CD4-positive, alpha-beta T cell treated with Interleukin-10 for 1 hour (primary cell): ENCODE data around the gene PROSER3.
"Not testable (repeated sequence)": the region's sequence is repeated elsewhere in the genome, so short reads cannot be mapped to it uniquely, and the experiment has no call there.

Source experiments
- DNase-seq: peaks from one replicate; pipeline ENCODE4 v3.0.0-alpha.2; 2020

Gene PROSER3

DNA sequence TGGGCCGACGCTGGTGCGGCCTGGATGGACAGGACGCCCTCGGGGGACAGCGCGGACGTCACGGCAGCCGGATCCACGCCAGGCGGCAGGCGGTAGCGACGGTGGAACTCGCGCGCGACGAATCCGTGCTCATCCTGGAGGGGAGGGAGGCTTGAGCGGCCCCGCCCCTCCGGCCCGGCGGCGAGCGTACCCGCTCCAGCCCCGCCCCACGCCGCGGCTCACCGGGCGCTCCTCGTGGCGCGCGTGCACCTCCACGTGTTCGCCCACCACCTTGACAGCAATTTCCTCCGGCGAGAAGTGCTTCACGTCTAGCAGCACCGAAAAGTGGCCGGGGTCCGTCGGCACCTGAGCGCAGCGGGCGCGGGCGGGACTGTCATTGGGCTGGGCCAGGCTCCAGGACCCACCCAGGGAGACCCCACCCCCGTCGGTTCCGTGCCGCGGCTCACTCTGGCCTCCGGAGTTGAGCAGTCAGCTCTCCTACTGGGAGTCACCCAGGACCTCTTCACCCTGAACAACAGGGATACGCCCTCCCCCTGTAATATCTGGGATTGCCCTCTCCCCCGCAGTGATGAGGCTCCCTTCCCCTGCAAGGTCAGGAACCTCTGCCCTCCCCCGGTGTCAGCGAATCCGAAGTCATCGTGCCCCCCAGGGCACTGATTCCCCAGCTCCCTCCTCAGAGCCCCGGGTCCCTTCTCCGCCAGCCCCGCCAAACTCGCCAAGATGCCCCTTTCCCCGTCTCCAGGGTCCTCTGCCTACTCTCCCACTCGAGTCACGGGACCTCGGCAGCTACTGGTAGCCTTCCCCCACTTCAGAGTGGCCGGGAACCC lies 2.2 kb upstream of the PROSER3 start:
- DNase-seq = peak; percentile 72

- DNase-seq = no peak
Observed at GRCh38 chr19:35756377-35757230, 1.4 kb upstream of the PROSER3 start, which contains the start of gene HSPB6. HSPB6 (minus strand) TSS chr19:35757029; CDS start chr19:35757008, 21 bp downstream.

DNA sequence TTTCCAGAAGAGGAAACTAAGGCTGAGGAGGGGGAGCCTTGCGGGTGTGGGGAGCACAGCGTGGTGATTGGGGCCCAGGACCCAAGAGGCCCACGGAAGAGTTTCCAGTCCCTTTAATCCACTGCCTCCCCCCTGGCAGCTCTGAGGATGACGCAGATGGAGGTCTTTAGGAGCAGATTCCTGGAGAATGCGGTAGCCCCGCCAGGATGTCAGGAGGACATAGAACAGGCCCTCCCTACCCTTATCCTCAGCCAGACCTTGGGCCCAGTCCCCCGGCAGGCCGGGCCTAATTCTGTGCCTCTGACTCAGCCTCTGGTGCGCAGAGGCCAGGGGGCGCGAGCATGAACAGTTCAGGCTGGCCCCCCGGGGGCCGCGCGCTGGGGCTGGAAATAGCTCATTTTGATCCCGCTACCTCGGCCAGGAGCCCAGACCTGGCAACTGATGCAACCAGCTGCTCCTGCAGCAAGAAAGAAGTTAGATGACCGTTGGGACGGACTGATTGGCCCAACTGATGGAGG lies 686 bp upstream of the PROSER3 start:
- no peak for DNase-seq

GRCh38 chr19:35759697-35760096 lies 1.7 kb downstream of the PROSER3 start:
- no peak for DNase-seq

- DNase-seq = no peak
Observed at GRCh38 chr19:35760711-35761349, 2.9 kb downstream of the PROSER3 start.

DNA sequence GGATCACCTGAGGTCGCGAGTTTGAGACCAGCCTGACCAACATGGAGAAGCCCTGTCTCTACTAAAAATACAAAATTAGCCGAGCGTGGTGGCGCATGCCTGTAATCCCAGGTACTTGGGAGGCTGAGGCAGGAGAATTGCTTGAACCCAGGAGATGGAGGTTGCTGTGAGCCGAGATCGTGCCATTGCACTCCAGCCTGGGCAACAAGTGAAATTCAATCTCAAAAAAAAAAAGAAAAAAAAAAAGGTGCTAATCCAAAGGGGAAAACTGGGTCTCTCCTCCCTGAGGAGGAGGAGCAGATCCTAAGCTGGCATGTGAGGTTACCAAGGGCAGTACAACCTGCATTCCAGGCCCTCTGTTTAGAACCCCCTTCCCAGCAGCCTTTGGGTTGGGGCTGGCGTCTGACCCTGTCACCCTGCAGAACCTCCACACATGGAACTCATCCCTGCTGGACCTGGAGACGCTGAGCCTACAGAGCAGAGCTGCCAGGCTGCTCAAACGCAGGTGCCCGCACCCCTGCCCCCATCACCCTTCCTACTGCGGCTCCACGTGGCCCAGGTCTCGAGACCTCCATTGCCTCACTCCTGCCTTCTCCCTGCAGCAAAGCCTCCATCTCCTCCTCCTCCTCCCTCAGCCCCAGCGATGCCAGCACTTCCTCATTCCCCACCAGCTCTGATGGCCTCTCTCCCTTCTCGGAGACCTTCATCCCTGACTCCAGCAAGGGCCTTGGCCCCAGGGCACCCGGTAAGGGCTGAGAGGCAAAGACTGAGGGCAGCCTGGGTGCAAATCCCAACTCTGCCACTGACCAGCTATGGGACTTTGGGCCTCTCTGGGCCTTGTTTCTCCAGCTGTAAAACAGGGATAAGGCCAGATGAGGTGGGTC lies 6.7 kb downstream of the PROSER3 start:
- no peak for DNase-seq

DNA sequence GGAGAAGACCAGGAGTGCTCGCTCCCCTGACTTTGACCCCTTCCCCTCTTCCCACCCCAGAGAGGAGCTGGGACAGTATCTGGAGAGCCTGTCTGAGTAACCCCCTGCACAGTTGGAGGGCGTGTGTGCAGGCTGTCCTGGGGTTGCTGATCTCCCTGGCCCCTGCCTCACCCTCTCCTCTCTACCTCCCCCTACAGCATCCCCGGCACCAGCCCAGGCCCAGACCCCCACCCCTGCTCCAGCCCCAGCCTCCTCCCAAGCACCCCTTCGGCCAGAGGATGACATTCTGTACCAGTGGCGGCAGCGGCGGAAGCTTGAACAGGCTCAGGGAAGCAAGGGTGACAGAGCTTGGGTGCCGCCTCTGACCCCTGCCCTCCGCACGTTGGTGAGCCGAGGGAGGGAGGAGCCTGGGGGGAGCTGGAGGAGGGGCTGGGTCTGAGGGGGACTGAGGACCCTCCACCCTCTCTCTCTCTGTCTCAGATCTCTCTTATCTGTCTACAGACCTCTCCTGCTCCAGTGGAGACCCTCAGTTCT lies 8.7 kb downstream of the PROSER3 start:
- DNase-seq = no peak

DNA sequence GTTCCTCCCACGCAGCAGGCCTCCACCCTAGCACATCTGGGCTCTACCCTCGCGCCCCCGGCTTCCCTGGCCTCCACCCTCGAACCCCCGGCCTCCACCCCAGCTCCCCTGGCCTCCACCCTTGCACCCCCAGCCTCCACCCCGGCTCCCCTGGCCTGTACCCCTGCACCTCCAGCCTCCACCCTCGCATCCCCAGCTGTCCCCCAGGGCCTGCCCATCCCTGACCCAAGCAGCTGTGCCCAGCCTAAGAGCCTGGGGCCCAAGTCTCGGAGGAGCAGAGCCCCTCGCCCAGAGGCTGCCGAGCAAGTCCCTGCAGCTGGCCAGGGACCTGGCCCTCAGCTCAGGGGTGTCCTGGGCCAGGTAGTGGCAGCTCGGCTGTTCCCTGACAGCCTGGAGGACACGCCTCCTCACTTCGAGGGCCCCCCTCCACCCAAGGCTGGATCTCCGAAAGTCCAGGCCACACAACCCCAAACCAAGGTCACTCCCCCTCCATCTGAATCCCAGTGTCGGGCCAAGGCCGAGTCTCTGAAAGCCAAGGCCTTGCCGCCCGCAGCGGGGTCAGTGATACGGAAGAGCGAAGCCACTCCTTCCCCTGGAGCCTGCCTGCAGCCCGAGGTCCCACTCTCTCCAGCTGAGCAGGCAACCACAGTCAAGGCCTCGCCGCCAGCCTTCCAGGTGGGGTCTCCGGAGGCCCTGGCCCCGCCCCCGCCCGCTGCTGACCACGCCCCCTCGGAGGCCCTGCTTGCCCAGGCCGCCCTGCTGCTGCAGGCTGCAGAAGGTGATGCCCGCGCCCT lies 9.5 kb downstream of the PROSER3 start:
- no peak for DNase-seq

- DNase-seq = no peak
Observed at GRCh38 chr19:35768082-35768421, 10.1 kb downstream of the PROSER3 start.

DNA sequence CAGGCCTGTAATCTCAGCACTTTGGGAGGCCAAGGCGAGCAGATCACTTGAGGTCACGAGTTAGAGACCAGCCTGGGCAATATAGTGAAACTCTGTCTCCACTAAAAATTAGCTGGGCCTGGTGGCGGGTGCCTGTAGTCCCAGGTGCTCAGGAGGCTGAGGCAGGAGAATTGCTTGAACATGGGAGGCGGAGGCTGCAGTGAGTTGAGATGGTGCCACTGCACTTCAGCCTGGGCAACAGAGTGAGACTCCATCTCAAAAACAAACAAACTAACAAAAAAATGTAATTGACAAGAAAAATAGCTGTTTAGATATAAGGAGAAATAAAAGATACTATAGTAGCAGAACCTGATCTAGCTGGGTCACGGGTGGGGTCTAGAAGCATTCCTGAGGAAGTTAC lies 14.4 kb downstream of the PROSER3 start:
- DNase-seq = not testable (repeated sequence)

- DNase-seq = no peak
Observed at GRCh38 chr19:35773020-35773806, 15.2 kb downstream of the PROSER3 start.

- DNase-seq = peak; percentile 6
Observed at GRCh38 chr19:35774274-35775045, 16.5 kb downstream of the PROSER3 start.

GRCh38 chr19:35775046-35775297 lies 17.0 kb downstream of the PROSER3 start:
- no peak for DNase-seq

DNA sequence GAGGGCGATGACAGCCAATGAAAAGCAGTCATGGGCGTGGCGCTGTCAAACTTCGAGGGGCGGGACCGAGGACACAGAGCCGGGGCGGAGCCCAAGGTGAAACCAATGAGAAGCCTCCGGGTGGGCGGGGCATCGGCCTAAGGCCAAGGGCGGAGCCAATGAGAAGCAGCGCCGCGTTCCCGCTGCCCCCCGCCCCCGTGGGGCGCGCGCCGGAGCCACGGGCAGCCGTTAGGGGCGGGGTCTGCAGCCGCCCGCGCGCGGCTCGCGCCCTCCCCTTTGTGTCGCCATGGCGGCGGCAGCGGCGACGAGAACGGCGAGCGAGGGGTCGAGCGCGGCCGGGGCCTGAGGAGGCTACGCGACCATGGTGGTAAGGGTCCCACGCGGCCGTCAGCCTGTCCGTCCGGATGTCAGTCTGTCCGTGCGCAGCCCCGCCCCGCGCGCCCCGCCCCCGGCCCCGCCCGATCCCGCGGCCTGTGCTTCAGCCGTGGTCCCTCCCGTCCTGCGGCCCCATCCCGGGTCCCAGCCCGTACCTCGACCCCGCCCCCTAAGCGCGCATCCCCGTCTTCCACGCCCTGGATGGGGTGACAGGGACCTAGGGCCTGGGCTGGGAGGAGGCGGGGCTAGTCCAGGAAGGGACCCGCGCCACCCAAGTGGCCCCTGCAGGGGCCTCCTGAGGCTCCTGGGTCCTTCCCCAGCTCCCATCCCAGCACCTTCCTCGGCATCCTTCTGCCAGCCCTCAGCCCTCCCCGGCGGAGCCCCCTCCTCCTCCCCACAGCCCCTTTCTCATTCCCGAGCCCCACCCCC lies 17.5 kb downstream of the PROSER3 start, which contains the start of gene ARHGAP33:
Gene ARHGAP33 (plus strand): TSS at position 267 of the 804 bp plus-strand sequence. CDS start 95 bp downstream, at position 362.
- peak; percentile 99 for DNase-seq

GRCh38 chr19:35776102-35776788 lies 18.3 kb downstream of the PROSER3 start:
- DNase-seq = no peak

DNA sequence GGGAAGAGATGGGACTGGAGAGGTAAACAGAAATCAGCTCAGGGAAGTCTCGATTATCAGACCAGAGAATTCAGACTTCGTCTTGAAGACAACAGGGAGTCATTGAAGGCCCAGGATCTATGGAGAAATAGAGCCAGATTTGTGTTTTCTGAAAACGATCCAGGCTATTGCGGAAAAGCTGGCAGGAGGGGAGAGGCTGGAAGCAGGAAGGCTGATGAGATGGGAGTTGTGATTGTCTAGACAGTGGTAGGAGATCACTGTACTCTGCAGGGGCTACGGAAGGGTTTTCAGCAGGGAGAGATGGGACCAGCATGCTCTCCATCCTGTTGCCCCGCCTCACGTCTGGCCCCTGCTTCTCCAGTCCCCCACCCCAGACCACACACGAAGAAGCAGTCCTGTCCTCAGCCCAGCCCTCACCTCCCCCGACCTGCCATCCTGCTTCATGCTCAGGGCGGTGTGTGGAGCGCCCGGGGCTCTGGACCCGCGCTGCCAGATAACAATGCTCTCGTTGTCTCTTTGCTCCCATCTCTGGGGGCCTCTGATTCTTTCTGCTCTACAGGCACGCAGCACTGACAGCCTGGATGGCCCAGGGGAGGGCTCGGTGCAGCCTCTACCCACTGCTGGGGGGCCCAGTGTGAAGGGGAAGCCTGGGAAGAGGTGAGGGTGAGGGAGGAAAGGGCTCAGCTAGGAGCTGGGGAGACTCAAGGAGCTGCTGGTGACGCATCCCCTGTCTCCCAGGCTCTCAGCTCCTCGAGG lies 19.3 kb downstream of the PROSER3 start:
- DNase-seq = no peak

DNA sequence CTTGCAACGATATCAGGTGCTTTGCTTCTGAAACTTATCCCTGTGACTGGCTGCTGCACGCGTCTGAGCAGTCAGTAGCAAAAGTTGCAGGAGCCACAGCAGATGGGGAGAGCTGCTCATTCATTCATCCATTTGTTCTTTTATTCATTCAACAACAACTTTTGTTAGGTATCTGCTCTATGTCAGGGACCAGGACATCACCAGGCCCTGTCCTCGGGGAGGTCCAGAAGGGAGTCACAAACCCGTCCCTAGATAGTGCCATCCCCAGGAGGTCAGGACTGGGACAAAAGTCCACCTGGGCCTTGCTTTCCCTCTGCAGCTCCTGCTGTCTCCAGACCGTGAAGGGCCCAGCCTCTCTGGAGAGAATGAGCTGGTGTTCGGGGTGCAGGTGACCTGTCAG lies 20.0 kb downstream of the PROSER3 start:
- no peak for DNase-seq
